B cell (primary cell): ENCODE measurements around the gene CASP14. TPM values are rescaled to one million over a fixed set of nuclear protein-coding genes. Genes with fewer than 3 reads are reported as not detected.

Source experiments
- ATAC-seq: fragments of 200-7000 bp; cut with Tn5 transposase; one replicate; pipeline ENCODE4 v1.10.0; 2021; ENCODE audit warnings: low read depth, mild to moderate bottlenecking, moderate number of reproducible peaks, moderate library complexity
- CTCF ChIA-PET: fragments of 350-600 bp; sonication (Branson Sonifier 250); formaldehyde crosslinking; loops from one replicate; lab custom pipeline; 2021; ENCODE audit warnings: antibody characterized with exemption, inconsistent platforms; lab: Charles Lee
- POLR2A ChIA-PET: fragments of 350-600 bp; sonication (Branson Sonifier 250); formaldehyde crosslinking; loops from one replicate; lab custom pipeline; 2021; ENCODE audit warnings: antibody characterized with exemption; lab: Charles Lee
- DNase-seq: peaks from one replicate; pipeline ENCODE4 v3.0.0; 2013
- H2AFZ ChIP-seq: 2 replicates; pipeline ENCODE4 v1.6.1; 2012; ENCODE audit warnings: mild to moderate bottlenecking, low read depth, low read length; ENCODE audit not compliant: insufficient read depth, poor library complexity, severe bottlenecking
- H3K27ac ChIP-seq, 2 donors: 1 replicate in 1 of 2; 2 replicates in 1 of 2; pipeline ENCODE4 v1.5.1; 2012 to 2013; ENCODE audit warnings: low read length in 2 of 2, mild to moderate bottlenecking in 2 of 2, moderate library complexity in 1 of 2
- H3K27me3 ChIP-seq, 4 experiments: fragments of 200-600 bp in 1 of 4; sonication (generic) in 1 of 4; replicated peaks in 1 of 4; 1 replicate in 2 of 4; 2 replicates in 2 of 4; pipeline versions ENCODE4 v1.6.1 to v1.7.0; 2013 to 2016; ENCODE audit warnings: low read length in 3 of 4, mild to moderate bottlenecking in 2 of 4, mixed read lengths in 1 of 4, moderate library complexity in 1 of 4; ENCODE audit not compliant: insufficient read depth in 4 of 4, control insufficient read depth in 3 of 4; ENCODE audit errors: control extremely low read depth in 1 of 4
- H3K36me3 ChIP-seq, 2 experiments: replicated peaks in 1 of 2; 1 replicate in 1 of 2; 2 replicates in 1 of 2; pipeline versions ENCODE4 v1.6.1 to v1.7.1; 2013; ENCODE audit warnings: low read length in 1 of 2; ENCODE audit not compliant: insufficient read depth in 2 of 2, control insufficient read depth in 1 of 2; ENCODE audit errors: control extremely low read depth in 1 of 2, extremely low read depth in 1 of 2
- H3K4me1 ChIP-seq, 2 donors: fragments of 200-600 bp in 1 of 2; sonication (generic) in 1 of 2; 1 replicate in 1 of 2; 2 replicates in 1 of 2; pipeline versions ENCODE4 v1.5.1 to v1.6.1; 2013 to 2017; ENCODE audit warnings: low read length in 2 of 2; ENCODE audit not compliant: control insufficient read depth in 2 of 2, insufficient read depth in 2 of 2
- H3K4me2 ChIP-seq: replicated peaks from 2 replicates; pipeline ENCODE3; 2012; ENCODE audit warnings: mild to moderate bottlenecking, low read depth, low read length; ENCODE audit not compliant: poor library complexity, severe bottlenecking
- H3K4me3 ChIP-seq, 5 experiments: fragments of 200-600 bp in 1 of 5; sonication (generic) in 1 of 5; 1 replicate in 3 of 5; 2 replicates in 2 of 5; pipeline versions ENCODE4 v1.5.1 to v1.7.0; 2011 to 2016; ENCODE audit warnings: low read length in 4 of 5, mild to moderate bottlenecking in 4 of 5, low read depth in 2 of 5, control low read depth in 1 of 5, moderate library complexity in 1 of 5; ENCODE audit not compliant: insufficient read depth in 1 of 5; ENCODE audit errors: control extremely low read depth in 1 of 5, extremely low read depth in 1 of 5
- H3K79me2 ChIP-seq: fragments of 200-600 bp; sonication (generic); one replicate; pipeline ENCODE4 v1.6.0; 2016; ENCODE audit warnings: low read length; ENCODE audit not compliant: control insufficient read depth, insufficient read depth
- H3K9ac ChIP-seq: fragments of 200-600 bp; sonication (generic); 2 replicates; pipeline ENCODE4 v1.6.1; 2017; ENCODE audit warnings: mild to moderate bottlenecking, low read length, moderate library complexity
- H3K9me3 ChIP-seq, 3 donors: one replicate each; pipeline versions ENCODE4 v1.6.1 to v1.7.1; 2013; ENCODE audit warnings: low read length in 2 of 3; ENCODE audit not compliant: control insufficient read depth in 2 of 3, insufficient read depth in 1 of 3; ENCODE audit errors: control extremely low read depth in 1 of 3
- H4K20me1 ChIP-seq: 2 replicates; pipeline ENCODE4 v1.6.0; 2012; ENCODE audit warnings: mild to moderate bottlenecking, low read length; ENCODE audit not compliant: insufficient read depth, control insufficient read depth, poor library complexity, severe bottlenecking
- H3K27ac Mint-ChIP-seq: one replicate; pipeline ENCODE4 v1.8.0; 2021; ENCODE audit warnings: mixed read lengths
- H3K27me3 Mint-ChIP-seq: one replicate; pipeline ENCODE4 v1.8.0; 2021; ENCODE audit warnings: mixed read lengths
- H3K4me1 Mint-ChIP-seq: one replicate; pipeline ENCODE4 v1.8.0; 2021; ENCODE audit warnings: mixed read lengths
- H3K4me3 Mint-ChIP-seq: one replicate; pipeline ENCODE4 v1.8.0; 2021; ENCODE audit warnings: mixed read lengths
- H3K9me3 Mint-ChIP-seq: one replicate; pipeline ENCODE4 v1.8.0; 2022; ENCODE audit warnings: mixed read lengths; ENCODE audit not compliant: insufficient read depth
- EZH2 ChIP-seq: IDR thresholded peaks from 2 replicates; pipeline ENCODE4 v1.6.1; 2012; ENCODE audit warnings: borderline replicate concordance, low read depth, mild to moderate bottlenecking, moderate library complexity, low read length; ENCODE audit not compliant: insufficient read depth, poor library complexity, severe bottlenecking
- WGBS: methylation state at CpG from one replicate; pipeline ENCODE4 v1.1.5; 2013; ENCODE audit warnings: missing lambda C conversion rate; ENCODE audit not compliant: insufficient coverage; 5-methylcytosine and 5-hydroxymethylcytosine counted together
- intact Hi-C: fragments of 100-400 bp; cut with micrococcal nuclease; formaldehyde crosslinking; loops from one replicate; pipeline ENCODE4 v1.10.0; 2022
- polyA plus RNA-seq: library from polyadenylated mRNA; depleted of rRNA; stranded (reverse); fragments of >200 nt; gene quantifications from 2 replicates; pipeline ENCODE4 v1.2.3, GENCODE V29; 2012
- total RNA-seq, 2 donors: library from RNA; stranded (reverse); fragments of 120-200 nt in 1 of 2; gene quantifications; 1 replicate in 1 of 2; 2 replicates in 1 of 2; pipeline versions ENCODE4 v1.2.3 to v1.2.4, GENCODE V29; 2013 to 2022
- TF ChIP-seq, protein P1 (sequence below): fragments of 200-600 bp; IDR thresholded peaks from one replicate; pipeline ENCODE4 v1.8.0; 2022; ENCODE audit warnings: antibody characterized with exemption, mild to moderate bottlenecking

The CASP14 gene
- total and polyA plus RNA-seq, 2 donors (not counting 1 experiment from before 2014, with no cell fraction given), result not detected

- Histone ChIP-seq H3K4me3 (no peak overlapping the region), H3K9me3 (no peaks in the 10 kb centered on the region), H3K79me2 (no peaks in the 10 kb centered on the region), H2AFZ (no peak overlapping the region), H3K4me1 (no peaks in the 10 kb centered on the region), H3K27ac (no peak overlapping the region), H3K27me3 (no peaks in the 10 kb centered on the region), H3K4me2 (no peak overlapping the region), H4K20me1 (no peaks in the 10 kb centered on the region), H3K9ac (no peak overlapping the region), H3K36me3 (no peaks in the 10 kb centered on the region)
- no peak for DNase-seq
- H3K4me3 Mint-ChIP-seq, result no peak overlapping the region
- ChIA-PET POLR2A (no interaction called here), CTCF (no interaction called here)
- ATAC-seq, result no peak
- WGBS, result no CpG with 5 or more reads among the region's 5 CpGs
- peaks cover 42% of the 10 kb centered on the region for H3K27me3 Mint-ChIP-seq
- H3K9me3 Mint-ChIP-seq, result peaks cover 7% of the 10 kb centered on the region
- H3K27ac Mint-ChIP-seq, result no peak overlapping the region
- no peaks in the 10 kb centered on the region for H3K4me1 Mint-ChIP-seq
- intact Hi-C loops, result no loop called here
- TF ChIP-seq, protein P1, sequence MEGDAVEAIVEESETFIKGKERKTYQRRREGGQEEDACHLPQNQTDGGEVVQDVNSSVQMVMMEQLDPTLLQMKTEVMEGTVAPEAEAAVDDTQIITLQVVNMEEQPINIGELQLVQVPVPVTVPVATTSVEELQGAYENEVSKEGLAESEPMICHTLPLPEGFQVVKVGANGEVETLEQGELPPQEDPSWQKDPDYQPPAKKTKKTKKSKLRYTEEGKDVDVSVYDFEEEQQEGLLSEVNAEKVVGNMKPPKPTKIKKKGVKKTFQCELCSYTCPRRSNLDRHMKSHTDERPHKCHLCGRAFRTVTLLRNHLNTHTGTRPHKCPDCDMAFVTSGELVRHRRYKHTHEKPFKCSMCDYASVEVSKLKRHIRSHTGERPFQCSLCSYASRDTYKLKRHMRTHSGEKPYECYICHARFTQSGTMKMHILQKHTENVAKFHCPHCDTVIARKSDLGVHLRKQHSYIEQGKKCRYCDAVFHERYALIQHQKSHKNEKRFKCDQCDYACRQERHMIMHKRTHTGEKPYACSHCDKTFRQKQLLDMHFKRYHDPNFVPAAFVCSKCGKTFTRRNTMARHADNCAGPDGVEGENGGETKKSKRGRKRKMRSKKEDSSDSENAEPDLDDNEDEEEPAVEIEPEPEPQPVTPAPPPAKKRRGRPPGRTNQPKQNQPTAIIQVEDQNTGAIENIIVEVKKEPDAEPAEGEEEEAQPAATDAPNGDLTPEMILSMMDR, result no peak
- no peak for TF ChIP-seq EZH2
Observed at GRCh38 chr19:15048128-15048527, 1.2 kb upstream of the CASP14 start.

- no peak overlapping the region for H3K4me3 ChIP-seq
- DNase-seq (no peak), ATAC-seq (no peak)
- peaks cover 0 to 6% (median 0%) of the 10 kb centered on the region in 3 donors for H3K9me3 ChIP-seq
- no peaks in the 10 kb centered on the region for H3K36me3 ChIP-seq
- no peaks in the 10 kb centered on the region for H4K20me1 ChIP-seq
- H3K27ac Mint-ChIP-seq, result no peak overlapping the region
- no peaks in the 10 kb centered on the region for H3K27me3 ChIP-seq
- no peaks in the 10 kb centered on the region for H3K4me1 Mint-ChIP-seq
- CTCF ChIA-PET, result no interaction called here
- WGBS, result 97% methylated on average over 2 of the region's 2 CpGs
- H3K4me2 ChIP-seq, result no peak overlapping the region
- no peak for TF ChIP-seq EZH2
- TF ChIP-seq, protein P1, result no peak
- no peak overlapping the region for H3K4me3 Mint-ChIP-seq
- peaks cover 37% of the 10 kb centered on the region for H3K27me3 Mint-ChIP-seq
- H3K9me3 Mint-ChIP-seq, result peaks cover 7% of the 10 kb centered on the region
- no peak overlapping the region for H3K9ac ChIP-seq
- POLR2A ChIA-PET, result no interaction called here
- intact Hi-C loops, result no loop called here
- H3K27ac ChIP-seq, result no peak overlapping the region
- H3K4me1 ChIP-seq, result no peaks in the 10 kb centered on the region
- no peak overlapping the region for H2AFZ ChIP-seq
- H3K79me2 ChIP-seq, result no peaks in the 10 kb centered on the region
Observed at GRCh38 chr19:15050639-15051038, 1.4 kb downstream of the CASP14 start.
